ENCODE measurements around the gene LRRTM1. TPM values are rescaled to one million over a fixed set of nuclear protein-coding genes. Genes with fewer than 3 reads are reported as not detected.

Gene LRRTM1
- total RNA-seq, 1 donor from 2014 or later = 0.11 TPM

DNA sequence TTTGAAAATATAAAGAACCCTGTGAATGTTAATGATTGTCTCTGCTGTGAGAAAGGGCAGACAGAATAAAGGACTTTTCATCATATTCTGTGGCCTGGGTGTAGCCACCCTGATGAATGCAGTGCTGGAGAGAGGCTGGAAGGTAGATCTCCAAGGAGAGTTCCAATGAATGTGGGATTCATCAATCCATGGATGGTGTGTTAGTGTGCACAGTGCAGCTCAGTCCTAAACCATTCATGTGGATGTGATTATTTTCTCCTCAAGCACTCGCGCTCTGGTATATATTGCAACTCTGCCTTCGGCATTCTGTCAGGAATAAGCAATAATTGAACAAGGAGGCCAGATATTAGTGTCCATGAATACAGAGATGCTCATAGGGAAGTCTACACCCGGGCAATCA lies 47.1 kb downstream of the LRRTM1 start:
- peaks cover 4% of the 10 kb centered on the region for H3K4me1 ChIP-seq
- H3K4me3 ChIP-seq = no peak overlapping the region
- no peaks in the 10 kb centered on the region for H3K36me3 ChIP-seq
- no peaks in the 10 kb centered on the region for H3K27me3 ChIP-seq (ENCODE audit: low read depth)
- DNase-seq = no peak
- no peak overlapping the region for H3K27ac ChIP-seq (replicated peaks)
- intact Hi-C loops (cut with micrococcal nuclease) = no loop called here
- no peaks in the 10 kb centered on the region for H3K9me3 ChIP-seq (replicated peaks)
- TF ChIP-seq, protein P1, sequence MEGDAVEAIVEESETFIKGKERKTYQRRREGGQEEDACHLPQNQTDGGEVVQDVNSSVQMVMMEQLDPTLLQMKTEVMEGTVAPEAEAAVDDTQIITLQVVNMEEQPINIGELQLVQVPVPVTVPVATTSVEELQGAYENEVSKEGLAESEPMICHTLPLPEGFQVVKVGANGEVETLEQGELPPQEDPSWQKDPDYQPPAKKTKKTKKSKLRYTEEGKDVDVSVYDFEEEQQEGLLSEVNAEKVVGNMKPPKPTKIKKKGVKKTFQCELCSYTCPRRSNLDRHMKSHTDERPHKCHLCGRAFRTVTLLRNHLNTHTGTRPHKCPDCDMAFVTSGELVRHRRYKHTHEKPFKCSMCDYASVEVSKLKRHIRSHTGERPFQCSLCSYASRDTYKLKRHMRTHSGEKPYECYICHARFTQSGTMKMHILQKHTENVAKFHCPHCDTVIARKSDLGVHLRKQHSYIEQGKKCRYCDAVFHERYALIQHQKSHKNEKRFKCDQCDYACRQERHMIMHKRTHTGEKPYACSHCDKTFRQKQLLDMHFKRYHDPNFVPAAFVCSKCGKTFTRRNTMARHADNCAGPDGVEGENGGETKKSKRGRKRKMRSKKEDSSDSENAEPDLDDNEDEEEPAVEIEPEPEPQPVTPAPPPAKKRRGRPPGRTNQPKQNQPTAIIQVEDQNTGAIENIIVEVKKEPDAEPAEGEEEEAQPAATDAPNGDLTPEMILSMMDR (IDR thresholded peaks at IDR 0.05; ENCODE audit: borderline replicate concordance) = no peak

DNA sequence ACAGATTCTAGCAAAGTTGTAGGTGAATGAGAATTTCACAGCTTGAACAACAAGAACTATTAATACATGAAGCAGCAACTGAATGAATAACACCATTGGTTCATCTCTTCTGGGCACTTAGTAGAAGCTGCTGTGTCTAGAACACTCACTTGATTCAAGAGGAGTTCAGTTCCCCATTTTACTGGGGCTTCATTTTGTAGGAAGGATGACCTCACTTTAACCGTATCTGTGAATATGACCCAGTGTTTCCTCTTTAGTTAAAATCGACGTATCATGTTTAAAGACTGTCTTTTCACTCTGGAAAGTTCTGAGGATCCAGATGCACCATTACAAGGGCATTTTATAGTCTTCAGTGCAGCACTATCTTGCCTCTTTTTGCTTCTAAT lies 47.8 kb downstream of the LRRTM1 start:
- Histone ChIP-seq H3K27ac (replicated peaks) (no peak overlapping the region), H3K9me3 (replicated peaks) (no peaks in the 10 kb centered on the region), H3K4me1 (peaks cover 4% of the 10 kb centered on the region), H3K27me3 (ENCODE audit: low read depth) (no peaks in the 10 kb centered on the region), H3K36me3 (no peaks in the 10 kb centered on the region), H3K4me3 (no peak overlapping the region)
- TF ChIP-seq, protein P1 (IDR thresholded peaks at IDR 0.05; ENCODE audit: borderline replicate concordance) = no peak
- intact Hi-C loops (cut with micrococcal nuclease) = no loop called here
- DNase-seq = no peak

DNA sequence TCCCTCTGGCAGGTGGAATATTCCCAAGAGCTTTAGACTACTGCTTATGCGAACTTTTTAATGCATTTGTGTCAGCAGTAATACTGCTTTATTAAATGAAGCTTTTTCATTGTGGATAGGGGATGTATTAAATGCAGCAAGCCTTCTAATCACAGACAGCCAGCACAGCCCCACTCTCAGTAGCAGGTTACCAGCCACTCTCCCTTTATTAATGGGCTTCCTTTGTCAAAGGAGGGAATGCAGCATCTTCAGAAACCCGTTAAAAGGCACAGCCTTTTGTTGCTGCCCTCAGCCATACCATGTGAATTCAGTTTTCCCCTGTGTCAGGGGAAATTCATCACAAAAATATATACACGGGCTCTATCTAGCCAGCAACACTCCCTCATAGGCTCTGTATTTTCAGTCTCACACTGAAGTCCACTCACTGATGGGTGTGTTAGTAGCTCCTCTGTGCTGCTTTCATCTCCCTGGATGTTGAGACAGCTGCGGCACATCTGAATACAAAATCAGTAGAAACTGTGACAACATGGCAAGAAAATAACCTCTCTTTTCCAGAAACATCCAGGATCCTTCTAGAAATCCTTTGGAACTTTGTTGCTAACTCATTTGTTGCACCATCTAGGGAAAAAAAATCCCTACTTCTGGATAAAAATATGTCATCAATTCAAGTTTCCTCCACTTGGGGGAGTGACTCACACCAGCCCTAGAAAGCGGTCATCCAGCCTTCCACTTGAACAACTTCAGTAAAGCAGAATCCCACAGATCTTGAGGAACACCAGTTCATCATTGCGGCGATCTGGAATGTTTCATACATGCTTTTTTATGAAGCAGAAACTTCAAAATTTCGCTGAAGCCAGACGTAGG lies 48.4 kb downstream of the LRRTM1 start:
- intact Hi-C loops (cut with micrococcal nuclease) = no loop called here
- TF ChIP-seq, protein P1 (IDR thresholded peaks at IDR 0.05; ENCODE audit: borderline replicate concordance) = peak; percentile 30
- H3K4me3 ChIP-seq = no peak overlapping the region
- DNase-seq = no peak
- peaks cover 4% of the 10 kb centered on the region for H3K4me1 ChIP-seq
- H3K36me3 ChIP-seq = no peaks in the 10 kb centered on the region
- no peaks in the 10 kb centered on the region for H3K9me3 ChIP-seq (replicated peaks)
- H3K27me3 ChIP-seq (ENCODE audit: low read depth) = no peaks in the 10 kb centered on the region
- no peak overlapping the region for H3K27ac ChIP-seq (replicated peaks)

DNA sequence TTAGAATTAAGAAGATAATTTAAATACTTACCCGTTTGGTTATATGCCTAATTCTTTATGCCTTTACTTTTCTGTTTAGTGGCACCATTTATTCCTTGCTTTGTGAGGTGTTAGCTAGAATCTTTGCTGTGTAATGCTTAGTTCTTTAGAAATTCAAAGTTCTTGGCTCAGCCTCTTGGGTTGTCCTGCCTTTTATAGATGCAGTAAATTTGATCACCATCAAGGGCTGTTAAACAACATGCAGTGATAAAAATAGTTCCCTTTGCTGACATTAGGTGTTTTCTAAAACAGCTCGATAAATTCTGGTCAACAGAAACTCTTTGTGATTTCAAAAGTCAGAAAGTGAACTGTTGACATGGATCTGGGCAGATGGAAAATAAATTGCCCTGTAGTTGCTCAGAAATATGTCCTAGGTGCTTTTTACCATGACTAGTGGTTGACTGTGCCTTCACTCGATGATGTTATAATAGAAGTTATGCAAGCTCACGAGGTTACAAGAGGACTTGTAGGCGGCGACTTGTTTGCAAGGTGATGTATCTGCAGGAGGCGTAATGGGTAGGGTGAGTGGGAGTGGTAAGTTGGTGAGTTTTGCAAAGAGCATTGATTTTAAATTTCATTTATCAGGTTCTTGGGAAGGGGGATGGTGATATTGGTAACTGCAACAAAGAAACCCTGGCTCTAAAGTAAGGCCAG lies 52.1 kb downstream of the LRRTM1 start:
- intact Hi-C loops (cut with micrococcal nuclease) = no loop called here

More for the DNA sequence above, 52.1 kb downstream of the LRRTM1 start:
- Histone ChIP-seq H3K9me3 (replicated peaks) (no peaks in the 10 kb centered on the region), H3K27ac (replicated peaks) (no peak overlapping the region), H3K4me3 (no peak overlapping the region), H3K27me3 (ENCODE audit: low read depth) (no peaks in the 10 kb centered on the region), H3K36me3 (no peaks in the 10 kb centered on the region), H3K4me1 (peaks cover 4% of the 10 kb centered on the region)
- TF ChIP-seq, protein P1 (IDR thresholded peaks at IDR 0.05; ENCODE audit: borderline replicate concordance) = no peak
- DNase-seq = no peak
